ENCODE results near the gene C6orf47.

GRCh38 chr6:31634969-31635575 lies 25.5 kb downstream of the C6orf47 start:
- TF ChIP-seq ZNF274 (IDR thresholded peaks at IDR 0.05; ENCODE audit: low read depth, low read length), result no peak
- TF ChIP-seq YY1 (IDR thresholded peaks at IDR 0.05; ENCODE audit: insufficient read depth, insufficient read length), result no peak

All from NT2/D1 (cell line).